ENCODE data around the gene SLC1A7.

SLC1A7 gene

GRCh38 chr1:53110370-53111072, 31.9 kb downstream of the SLC1A7 start:
- no peak overlapping the region for H2AFZ ChIP-seq (ENCODE audit: low read length)
- H3K9me3 ChIP-seq (ENCODE audit: low read length): no peaks in the 10 kb centered on the region
- no peaks in the 10 kb centered on the region for H3K9me2 ChIP-seq (ENCODE audit: low read depth, low read length)
- no peaks in the 10 kb centered on the region for H4K20me1 ChIP-seq (ENCODE audit: insufficient read depth, low read length)
- H3K27ac ChIP-seq (ENCODE audit: low read depth, low read length, poor library complexity, severe bottlenecking): no peak overlapping the region
- no peaks in the 10 kb centered on the region for H3F3A ChIP-seq (ENCODE audit: insufficient read depth, low read length)
- no peaks in the 10 kb centered on the region for H3K36me3 ChIP-seq (ENCODE audit: insufficient read depth, low read length)
- H3K4me3 ChIP-seq (ENCODE audit: low read depth, low read length, poor library complexity, severe bottlenecking): no peak overlapping the region
- H3K4me1 ChIP-seq (ENCODE audit: insufficient read depth, low read length, severe bottlenecking): no peaks in the 10 kb centered on the region
- H3K79me2 ChIP-seq (ENCODE audit: insufficient read depth, low read length): no peaks in the 10 kb centered on the region
- no peaks in the 10 kb centered on the region for H3K27me3 ChIP-seq (ENCODE audit: insufficient read depth, low read length)
- no peak overlapping the region for H3K4me2 ChIP-seq (ENCODE audit: low read length)
- no peak for TF ChIP-seq EZH2 (IDR thresholded peaks at IDR 0.05; ENCODE audit: borderline replicate concordance, low read length)
- TF ChIP-seq, protein P1, sequence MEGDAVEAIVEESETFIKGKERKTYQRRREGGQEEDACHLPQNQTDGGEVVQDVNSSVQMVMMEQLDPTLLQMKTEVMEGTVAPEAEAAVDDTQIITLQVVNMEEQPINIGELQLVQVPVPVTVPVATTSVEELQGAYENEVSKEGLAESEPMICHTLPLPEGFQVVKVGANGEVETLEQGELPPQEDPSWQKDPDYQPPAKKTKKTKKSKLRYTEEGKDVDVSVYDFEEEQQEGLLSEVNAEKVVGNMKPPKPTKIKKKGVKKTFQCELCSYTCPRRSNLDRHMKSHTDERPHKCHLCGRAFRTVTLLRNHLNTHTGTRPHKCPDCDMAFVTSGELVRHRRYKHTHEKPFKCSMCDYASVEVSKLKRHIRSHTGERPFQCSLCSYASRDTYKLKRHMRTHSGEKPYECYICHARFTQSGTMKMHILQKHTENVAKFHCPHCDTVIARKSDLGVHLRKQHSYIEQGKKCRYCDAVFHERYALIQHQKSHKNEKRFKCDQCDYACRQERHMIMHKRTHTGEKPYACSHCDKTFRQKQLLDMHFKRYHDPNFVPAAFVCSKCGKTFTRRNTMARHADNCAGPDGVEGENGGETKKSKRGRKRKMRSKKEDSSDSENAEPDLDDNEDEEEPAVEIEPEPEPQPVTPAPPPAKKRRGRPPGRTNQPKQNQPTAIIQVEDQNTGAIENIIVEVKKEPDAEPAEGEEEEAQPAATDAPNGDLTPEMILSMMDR (IDR thresholded peaks at IDR 0.05; ENCODE audit: low read length): no peak
- no peak overlapping the region for H3K9ac ChIP-seq (ENCODE audit: low read length)

DNA sequence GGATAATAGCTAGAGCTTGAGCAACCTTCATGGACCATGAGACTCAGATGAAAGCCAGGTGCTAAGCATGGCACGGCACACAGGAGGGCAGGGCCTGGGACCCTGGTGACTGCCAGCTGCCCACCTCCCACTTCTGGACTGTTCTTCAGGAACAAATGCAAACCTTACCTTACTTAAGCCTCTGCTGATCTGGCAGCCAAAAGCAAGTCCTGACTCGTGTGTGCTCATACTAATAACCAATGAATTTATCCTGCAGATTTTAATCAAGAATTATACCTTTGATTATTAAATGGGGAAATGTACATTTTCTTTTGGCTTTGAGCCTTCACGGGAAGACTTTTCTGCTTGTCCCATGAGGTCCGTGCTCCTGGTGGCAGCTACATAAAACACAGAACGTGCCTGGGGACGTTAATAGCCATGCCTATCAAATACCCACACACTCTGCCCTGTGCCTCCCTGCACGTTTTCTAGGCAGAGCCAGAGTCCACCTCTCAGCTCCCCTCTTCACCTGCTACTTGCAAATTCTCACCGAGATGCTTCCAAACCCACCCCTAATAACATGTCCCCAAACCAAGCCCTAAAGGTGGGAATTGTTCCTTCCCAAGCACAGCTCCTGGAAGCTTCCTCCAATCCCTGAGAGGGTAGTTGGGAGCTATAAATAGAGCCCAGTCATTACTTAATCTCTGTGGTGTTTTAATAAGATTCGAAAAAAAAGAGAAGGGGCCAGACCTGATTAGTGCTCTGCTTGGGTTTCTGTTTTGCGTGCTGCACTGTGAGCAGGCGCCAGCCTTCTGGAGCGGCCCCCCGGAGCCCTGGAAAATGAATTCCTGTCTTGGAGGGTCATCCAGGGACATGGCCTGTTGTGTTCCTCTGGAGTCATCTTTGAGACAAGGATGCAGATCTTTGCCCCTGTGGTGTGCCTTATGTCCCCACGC, 33.5 kb downstream of the SLC1A7 start:
- TF ChIP-seq, protein P1 (IDR thresholded peaks at IDR 0.05; ENCODE audit: low read length): no peak
- TF ChIP-seq EZH2 (IDR thresholded peaks at IDR 0.05; ENCODE audit: borderline replicate concordance, low read length): no peak
- H3K27ac ChIP-seq (ENCODE audit: low read depth, low read length, poor library complexity, severe bottlenecking): no peak overlapping the region
- no peaks in the 10 kb centered on the region for H3K36me3 ChIP-seq (ENCODE audit: insufficient read depth, low read length)
- no peaks in the 10 kb centered on the region for H3K79me2 ChIP-seq (ENCODE audit: insufficient read depth, low read length)
- H3K9ac ChIP-seq (ENCODE audit: low read length): no peak overlapping the region
- H3K9me3 ChIP-seq (ENCODE audit: low read length): no peaks in the 10 kb centered on the region
- H3K4me1 ChIP-seq (ENCODE audit: insufficient read depth, low read length, severe bottlenecking): no peaks in the 10 kb centered on the region
- 0 out of 2 replicates have a peak, but pooled peaks cover 3% of the 10 kb centered on the region for H3K27me3 ChIP-seq (ENCODE audit: insufficient read depth, low read length)
- H3F3A ChIP-seq (ENCODE audit: insufficient read depth, low read length): no peaks in the 10 kb centered on the region
- no peak overlapping the region for H3K4me2 ChIP-seq (ENCODE audit: low read length)
- H4K20me1 ChIP-seq (ENCODE audit: insufficient read depth, low read length): no peaks in the 10 kb centered on the region
- no peak overlapping the region for H3K4me3 ChIP-seq (ENCODE audit: low read depth, low read length, poor library complexity, severe bottlenecking)
- H3K9me2 ChIP-seq (ENCODE audit: low read depth, low read length): no peaks in the 10 kb centered on the region
- H2AFZ ChIP-seq (ENCODE audit: low read length): no peak overlapping the region

DNA sequence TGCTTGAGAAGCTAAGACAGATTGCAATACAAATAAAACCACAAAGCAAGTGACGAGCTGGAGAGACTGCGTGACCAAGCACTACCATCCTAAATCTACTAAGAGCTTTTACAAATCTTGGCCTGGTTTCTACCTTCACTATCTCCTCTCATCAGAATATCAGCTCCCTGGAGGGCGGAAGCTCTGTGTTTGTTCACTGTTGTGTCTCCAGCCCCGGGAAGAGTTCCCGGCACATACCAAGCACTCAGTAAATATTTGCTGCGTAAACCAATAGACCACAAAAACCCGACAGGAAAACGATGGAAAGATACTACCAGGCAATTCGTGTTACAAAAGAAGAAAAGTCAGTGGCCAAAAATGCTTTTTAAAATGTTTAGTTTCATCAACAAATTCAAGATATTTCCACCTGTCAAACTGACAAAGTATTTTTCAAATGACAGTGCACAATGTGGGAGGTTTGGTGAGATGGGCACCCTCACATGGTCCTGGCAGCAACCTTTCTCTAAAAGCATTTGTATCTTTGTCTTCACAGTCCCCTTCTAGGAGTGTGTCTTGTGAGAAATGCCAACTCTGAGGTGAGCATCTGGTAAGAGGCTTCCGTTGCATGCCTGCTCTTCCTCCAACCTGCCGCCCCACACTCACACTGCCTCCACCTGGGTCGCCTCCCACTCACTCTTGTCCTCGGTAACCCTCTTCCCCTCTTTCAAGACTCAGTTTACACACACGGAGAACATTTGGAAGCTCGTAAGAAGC, 34.7 kb downstream of the SLC1A7 start:
- H3K4me3 ChIP-seq (ENCODE audit: low read depth, low read length, poor library complexity, severe bottlenecking): no peak overlapping the region
- H3K9ac ChIP-seq (ENCODE audit: low read length): no peak overlapping the region

More for the DNA sequence above, 34.7 kb downstream of the SLC1A7 start:
- Histone ChIP-seq H3F3A (ENCODE audit: insufficient read depth, low read length) (no peaks in the 10 kb centered on the region), H3K79me2 (ENCODE audit: insufficient read depth, low read length) (no peaks in the 10 kb centered on the region), H3K9me3 (ENCODE audit: low read length) (no peaks in the 10 kb centered on the region), H3K9me2 (ENCODE audit: low read depth, low read length) (no peaks in the 10 kb centered on the region), H3K36me3 (ENCODE audit: insufficient read depth, low read length) (no peaks in the 10 kb centered on the region), H2AFZ (ENCODE audit: low read length) (no peak overlapping the region), H3K4me1 (ENCODE audit: insufficient read depth, low read length, severe bottlenecking) (no peaks in the 10 kb centered on the region), H3K27me3 (ENCODE audit: insufficient read depth, low read length) (0 out of 2 replicates have a peak, but pooled peaks cover 3% of the 10 kb centered on the region), H4K20me1 (ENCODE audit: insufficient read depth, low read length) (no peaks in the 10 kb centered on the region), H3K27ac (ENCODE audit: low read depth, low read length, poor library complexity, severe bottlenecking) (no peak overlapping the region), H3K4me2 (ENCODE audit: low read length) (no peak overlapping the region)
- TF ChIP-seq, protein P1 (IDR thresholded peaks at IDR 0.05; ENCODE audit: low read length): no peak
- no peak for TF ChIP-seq EZH2 (IDR thresholded peaks at IDR 0.05; ENCODE audit: borderline replicate concordance, low read length)

Data from OCI-LY1 (cell line).